IMR-90 (cell line): ENCODE measurements around the gene ELL2. TPM values are rescaled to one million over a fixed set of nuclear protein-coding genes. Genes with fewer than 3 reads are reported as not detected.
"Not testable (repeated sequence)": the region's sequence is repeated elsewhere in the genome, so short reads cannot be mapped to it uniquely, and the experiment has no call there.

Experiments
- ATAC-seq: fragments of 200-7000 bp; cut with Tn5 transposase; 2 replicates; pipeline ENCODE4 v1.9.1; 2020; ENCODE audit warnings: low read depth, mild to moderate bottlenecking, moderate library complexity
- BruUV-seq: library from RNA; stranded (reverse); fragments of 400-500 nt; replicated peaks from 2 replicates; lab custom pipeline; 2021; lab: Mats Ljungman, UMichigan
- CTCF ChIA-PET: fragments of 300-600 bp; formaldehyde crosslinking; extraction: SDS; loops from one replicate; lab custom pipeline; 2021; ENCODE audit warnings: antibody characterized with exemption; lab: Yijun Ruan, JAX
- POLR2A ChIA-PET: fragments of 300-600 bp; sonication (Branson Sonifier 250); formaldehyde crosslinking; loops from one replicate; lab custom pipeline; 2022; ENCODE audit warnings: antibody characterized with exemption; ENCODE audit not compliant: unreplicated experiment; lab: Charles Lee
- DNase-seq: peaks from one replicate; pipeline ENCODE4 v3.0.0; 2013
- H2AFZ ChIP-seq: replicated peaks from 2 replicates; pipeline ENCODE3; 2013; ENCODE audit warnings: low read length, mild to moderate bottlenecking; ENCODE audit not compliant: poor library complexity
- H2AK5ac ChIP-seq: 2 replicates; pipeline ENCODE4 v1.6.1; 2013; ENCODE audit warnings: low read depth, low read length, inconsistent platforms
- H2AK9ac ChIP-seq: replicated peaks from 2 replicates; pipeline ENCODE3; 2013; ENCODE audit warnings: mild to moderate bottlenecking, low read depth, low read length, moderate library complexity; ENCODE audit not compliant: poor library complexity
- H2BK120ac ChIP-seq: 2 replicates; pipeline ENCODE4 v1.6.1; 2013; ENCODE audit warnings: low read depth, low read length, inconsistent platforms
- H2BK15ac ChIP-seq: 3 replicates; pipeline ENCODE4 v1.6.1; 2013; ENCODE audit warnings: low read depth, low read length, inconsistent platforms
- H2BK20ac ChIP-seq: 2 replicates; pipeline ENCODE4 v1.6.1; 2013; ENCODE audit warnings: low read depth, mild to moderate bottlenecking, inconsistent platforms, low read length, moderate library complexity
- H2BK5ac ChIP-seq: 2 replicates; pipeline ENCODE4 v1.6.1; 2013; ENCODE audit warnings: mild to moderate bottlenecking, low read depth, low read length, inconsistent platforms; ENCODE audit not compliant: poor library complexity, severe bottlenecking
- H3K14ac ChIP-seq: replicated peaks from 2 replicates; pipeline ENCODE4 v1.6.1; 2013; ENCODE audit warnings: low read depth, low read length, inconsistent platforms
- H3K18ac ChIP-seq: 2 replicates; pipeline ENCODE4 v1.6.1; 2013; ENCODE audit warnings: low read depth, low read length, control low read depth
- H3K23ac ChIP-seq: 2 replicates; pipeline ENCODE4 v1.6.1; 2013; ENCODE audit warnings: low read depth, low read length, inconsistent platforms
- H3K27ac ChIP-seq: 2 replicates; pipeline ENCODE4 v1.5.1; 2013; ENCODE audit warnings: mild to moderate bottlenecking, control low read depth, low read length; ENCODE audit not compliant: insufficient read depth
- H3K27me3 ChIP-seq: 2 replicates; pipeline ENCODE4 v1.6.1; 2013; ENCODE audit warnings: low read length; ENCODE audit not compliant: control insufficient read depth, insufficient read depth
- H3K36me3 ChIP-seq: 2 replicates; pipeline ENCODE4 v1.6.1; 2013; ENCODE audit warnings: low read length, mixed read lengths; ENCODE audit not compliant: control insufficient read depth, insufficient read depth
- H3K4ac ChIP-seq: 2 replicates; pipeline ENCODE4 v1.6.1; 2013; ENCODE audit warnings: low read depth, low read length, inconsistent platforms
- H3K4me1 ChIP-seq: 2 replicates; pipeline ENCODE4 v1.6.1; 2013; ENCODE audit warnings: low read length, mixed read lengths; ENCODE audit not compliant: control insufficient read depth, insufficient read depth
- H3K4me2 ChIP-seq: 2 replicates; pipeline ENCODE4 v1.6.1; 2013; ENCODE audit warnings: low read depth, mild to moderate bottlenecking, control low read depth, low read length, moderate library complexity
- H3K4me3 ChIP-seq: 2 replicates; pipeline ENCODE4 v1.5.1; 2013; ENCODE audit warnings: low read depth, mild to moderate bottlenecking, control low read depth, low read length, moderate library complexity; ENCODE audit not compliant: insufficient read depth
- H3K56ac ChIP-seq: 2 replicates; pipeline ENCODE4 v1.6.1; 2013; ENCODE audit warnings: low read length, inconsistent platforms; ENCODE audit not compliant: insufficient read depth; ENCODE audit errors: extremely low read depth
- H3K79me1 ChIP-seq, 2 experiments: 2 replicates each; pipeline ENCODE4 v1.6.1; 2013; ENCODE audit warnings: low read length in 2 of 2, inconsistent platforms in 1 of 2, low read depth in 1 of 2
- H3K9ac ChIP-seq: 2 replicates; pipeline ENCODE4 v1.6.1; 2013; ENCODE audit warnings: low read depth, low read length, control low read depth
- H3K9me1 ChIP-seq: 2 replicates; pipeline ENCODE4 v1.6.1; 2013; ENCODE audit warnings: low read length, inconsistent platforms; ENCODE audit not compliant: insufficient read depth
- H3K9me3 ChIP-seq: 2 replicates; pipeline ENCODE4 v1.6.1; 2013; ENCODE audit warnings: low read length; ENCODE audit not compliant: control insufficient read depth, insufficient read depth
- H4K20me1 ChIP-seq: 2 replicates; pipeline ENCODE4 v1.6.1; 2013; ENCODE audit warnings: low read length, inconsistent platforms; ENCODE audit not compliant: insufficient read depth
- H4K5ac ChIP-seq: 2 replicates; pipeline ENCODE4 v1.6.1; 2013; ENCODE audit warnings: mild to moderate bottlenecking, low read depth, low read length, control low read depth
- H4K8ac ChIP-seq, 2 experiments: 2 replicates each; pipeline ENCODE4 v1.6.1; 2013; ENCODE audit warnings: low read depth in 2 of 2, low read length in 2 of 2, control low read depth in 1 of 2, inconsistent platforms in 1 of 2
- H4K91ac ChIP-seq: 2 replicates; pipeline ENCODE4 v1.6.1; 2013; ENCODE audit warnings: low read depth, low read length, inconsistent platforms; ENCODE audit not compliant: insufficient read depth
- WGBS, 2 experiments: methylation state at CpG; one replicate each; pipeline versions ENCODE4 v1.1.5 to v1.1.7; 2013; ENCODE audit warnings: missing lambda C conversion rate in 2 of 2; ENCODE audit not compliant: insufficient read length in 1 of 2; ENCODE audit errors: extremely low coverage in 2 of 2; 5-methylcytosine and 5-hydroxymethylcytosine counted together
- dilution Hi-C: fragments of 300-500 bp; cut with HindIII; formaldehyde crosslinking; loops from one replicate; pipeline ENCODE4 v1.14.3; 2018; ENCODE audit warnings: low sequenced_read_pairs; ENCODE audit not compliant: unreplicated experiment
- in situ Hi-C: fragments of 300-500 bp; cut with MboI; formaldehyde crosslinking; loops from 3 replicates; pipeline ENCODE4 v1.14.3; 2019; ENCODE audit warnings: low sequenced_read_pairs, inconsistent platforms, mixed read lengths
- intact Hi-C: fragments of 100-400 bp; cut with micrococcal nuclease; formaldehyde crosslinking; loops from 2 replicates; pipeline ENCODE4 v1.10.0; 2022
- polyA plus RNA-seq, 3 experiments: library from polyadenylated mRNA; depleted of rRNA; stranded (reverse); fragments of >200 nt; gene quantifications; 2 replicates each; pipeline ENCODE4 v1.2.3, GENCODE V29; 2012; ENCODE audit warnings: low replicate concordance in 1 of 3
- total RNA-seq: library from RNA; depleted of rRNA; stranded (reverse); fragments of >200 nt; gene quantifications from 2 replicates; pipeline ENCODE4 v1.2.3, GENCODE V29; 2012

The ELL2 gene
- total and polyA plus RNA-seq, 2 of the 4 experiments (the other 2 are of a cell fraction), result 61.4 to 92.5 TPM

DNA sequence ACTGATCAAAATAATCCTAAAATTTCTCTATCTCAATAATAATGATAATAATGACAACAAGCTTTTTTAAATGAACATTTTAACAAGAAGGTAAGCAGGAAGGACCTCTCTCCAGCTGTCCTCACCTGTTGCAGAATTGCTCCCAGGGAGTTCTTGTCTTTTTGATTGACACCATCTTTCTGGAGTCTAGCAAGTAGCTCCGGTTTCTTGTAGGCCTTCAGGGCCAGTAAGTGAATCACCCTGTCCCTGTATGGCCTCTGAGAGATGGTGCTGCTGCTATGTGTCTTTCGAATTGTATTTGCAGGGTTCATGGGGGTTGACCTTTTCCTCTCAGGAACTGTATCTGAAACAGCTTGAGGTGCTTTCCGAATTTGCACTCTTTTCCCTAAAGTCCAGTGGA, 55.3 kb downstream of the ELL2 start:
- H2AFZ ChIP-seq, H3K56ac ChIP-seq, H4K91ac ChIP-seq, H3K14ac ChIP-seq, BruUV-seq, ATAC-seq, dilution Hi-C loops, CTCF ChIA-PET, POLR2A ChIA-PET, H2AK5ac ChIP-seq, H2BK15ac ChIP-seq, H2BK20ac ChIP-seq, H3K23ac ChIP-seq, H4K5ac ChIP-seq, H4K8ac ChIP-seq, H3K9ac ChIP-seq, in situ Hi-C loops, H3K9me3 ChIP-seq, H2BK120ac ChIP-seq, H3K4me3 ChIP-seq, H3K4ac ChIP-seq, H3K4me2 ChIP-seq, H2AK9ac ChIP-seq, H3K18ac ChIP-seq, H3K27me3 ChIP-seq, intact Hi-C loops: not testable (repeated sequence)
- peaks cover 25% of the 10 kb centered on the region for H3K9me1 ChIP-seq
- peaks cover 49% of the 10 kb centered on the region for H3K36me3 ChIP-seq
- peaks cover 67% of the 10 kb centered on the region for H4K20me1 ChIP-seq
- peak; percentile 31 for DNase-seq
- H2BK5ac ChIP-seq, result peak overlapping the region; percentile 18
- H3K4me1 ChIP-seq, result peaks cover 24% of the 10 kb centered on the region
- WGBS, 2 experiments, result no CpG with 5 or more reads among the region's 3 CpGs
- H3K79me1 ChIP-seq, result peaks cover 22 to 85% of the 10 kb centered on the region in 2 experiments
- peak overlapping the region; percentile 31; the same call in 1 of the 2 replicates for H3K27ac ChIP-seq
